HepG2 (cell line): ENCODE data around the gene AMIGO1. TPM values are rescaled to one million over a fixed set of nuclear protein-coding genes. Genes with fewer than 3 reads are reported as not detected.

Experiments used
- DNMT3B ChIP-seq: conservative IDR thresholded peaks from 2 replicates; pipeline ENCODE4 v1.6.1; 2016; ENCODE audit warnings: missing biosample characterization, control low read depth
- ELF1 ChIP-seq: sonication (generic); formaldehyde crosslinking; IDR thresholded peaks from 2 replicates; pipeline ENCODE4 v1.4.0; 2020; ENCODE audit warnings: missing genetic modification reagents
- GPBP1L1 ChIP-seq: sonication (generic); formaldehyde crosslinking; IDR thresholded peaks from 2 replicates; pipeline ENCODE4 v1.5.0; 2020; ENCODE audit warnings: mild to moderate bottlenecking, missing genetic modification reagents
- IKZF1 ChIP-seq: fragments of 450-650 bp; IDR thresholded peaks from 2 replicates; pipeline ENCODE4 v1.7.1; 2016
- IRX3 ChIP-seq: sonication (generic); formaldehyde crosslinking; IDR thresholded peaks from 2 replicates; pipeline ENCODE4 v1.8.1; 2023; ENCODE audit warnings: mild to moderate bottlenecking, low read depth, missing genetic modification reagents, borderline replicate concordance
- KDM2A ChIP-seq: sonication (generic); formaldehyde crosslinking; IDR thresholded peaks from 2 replicates; pipeline ENCODE4 v1.4.0; 2020; ENCODE audit warnings: low read depth, missing genetic modification reagents, borderline replicate concordance
- PREB ChIP-seq: sonication (generic); formaldehyde crosslinking; IDR thresholded peaks from 2 replicates; pipeline ENCODE4 v1.4.0; 2020; ENCODE audit warnings: missing genetic modification reagents
- SMC3 ChIP-seq: IDR thresholded peaks from 2 replicates; pipeline ENCODE4 v1.6.1; 2011; ENCODE audit warnings: low read length, improper control_type of control experiment
- SOX13 ChIP-seq, 3 experiments: fragments of 450-650 bp in 1 of 3; sonication (generic) in 1 of 3; formaldehyde crosslinking in 1 of 3; IDR thresholded peaks in 2 of 3; conservative IDR thresholded peaks in 1 of 3; 2 replicates each; pipeline versions ENCODE4 v1.5.0 to v1.6.1; 2016 to 2020; ENCODE audit warnings: antibody characterized with exemption in 1 of 3, mild to moderate bottlenecking in 1 of 3, missing compliant biosample characterization in 1 of 3, missing genetic modification reagents in 1 of 3, moderate library complexity in 1 of 3
- SP5 ChIP-seq: IDR thresholded peaks from 2 replicates; pipeline ENCODE4 v1.6.1; 2016; ENCODE audit warnings: low read depth, borderline replicate concordance
- ZBTB34 ChIP-seq: sonication (generic); formaldehyde crosslinking; IDR thresholded peaks from 2 replicates; pipeline ENCODE4 v1.8.0; 2022; ENCODE audit warnings: mild to moderate bottlenecking, missing genetic modification reagents
- ZHX2 ChIP-seq, 2 experiments: sonication (generic) in 1 of 2; formaldehyde crosslinking in 1 of 2; IDR thresholded peaks; 2 replicates each; pipeline versions ENCODE4 v1.6.1 to v1.9.0; 2014 to 2022; ENCODE audit warnings: antibody characterized with exemption in 1 of 2, borderline replicate concordance in 1 of 2, inconsistent platforms in 1 of 2, low read depth in 1 of 2, missing genetic modification reagents in 1 of 2
- ZNF136 ChIP-seq: sonication (generic); formaldehyde crosslinking; IDR thresholded peaks from 2 replicates; pipeline ENCODE4 v1.8.1; 2022; ENCODE audit warnings: low read depth, mild to moderate bottlenecking, moderate library complexity, missing genetic modification reagents
- ZNF414 ChIP-seq: sonication (generic); formaldehyde crosslinking; IDR thresholded peaks from 2 replicates; pipeline ENCODE4 v1.5.0; 2020; ENCODE audit warnings: missing genetic modification reagents
- ZNF432 ChIP-seq: sonication (generic); formaldehyde crosslinking; IDR thresholded peaks from 2 replicates; pipeline ENCODE4 v1.5.0; 2020; ENCODE audit warnings: missing genetic modification reagents, mild to moderate bottlenecking, borderline replicate concordance
- ZNF589 ChIP-seq: sonication (generic); formaldehyde crosslinking; conservative IDR thresholded peaks from 2 replicates; pipeline ENCODE4 v1.8.0; 2022; ENCODE audit warnings: mild to moderate bottlenecking, moderate library complexity, missing genetic modification reagents
- ZNF607 ChIP-seq: sonication (generic); formaldehyde crosslinking; IDR thresholded peaks from 2 replicates; pipeline ENCODE4 v1.5.1; 2020; ENCODE audit warnings: missing genetic modification reagents, mild to moderate bottlenecking, borderline replicate concordance
- polyA plus RNA-seq, 8 experiments: library from polyadenylated mRNA; depleted of rRNA in 3 of 8; stranded (reverse) in 7 of 8; unstranded in 1 of 8; fragments of >200 nt; fragmentation: Illumina TruSeq in 4 of 8; extraction: Trizol in 4 of 8; gene quantifications; 2 replicates each; pipeline versions ENCODE4 v1.2.1 to v1.2.3, GENCODE V29; 2011 to 2016; ENCODE audit warnings: low read depth in 4 of 8, missing spikeins in 1 of 8, mixed read lengths in 1 of 8; ENCODE audit not compliant: insufficient read depth in 1 of 8
- total RNA-seq, 5 experiments: library from RNA; depleted of rRNA; stranded (reverse); fragments of >200 nt; fragmentation: Illumina TruSeq; extraction: Trizol; gene quantifications; 2 replicates each; pipeline ENCODE4 v1.2.3, GENCODE V29; 2016; ENCODE audit warnings: low read depth in 1 of 5

Gene AMIGO1
- total and polyA plus RNA-seq, 2 of the 13 experiments (the other 11 are each of a cell fraction or from before 2014, with no cell fraction given): 0.40 to 1.3 TPM

- TF ChIP-seq ZHX2 (IDR thresholded peaks at IDR 0.05; ENCODE audit: low read depth) (0 out of 2 replicates have a peak, but pooled peaks have one; percentile 38), ZHX2 (CRISPR knock-in tag; IDR thresholded peaks at IDR 0.05; ENCODE audit: borderline replicate concordance) (no peak), IKZF1 (no peak), ZNF432 (CRISPR knock-in tag) (no peak), ZNF136 (CRISPR knock-in tag) (no peak), IRX3 (CRISPR knock-in tag) (no peak), SOX13 (IDR thresholded peaks at IDR 0.05) (no peak), SOX13 (CRISPR knock-in tag; conservative IDR thresholded peaks at IDR 0.05 in 1 of 2, IDR thresholded peaks at IDR 0.05 in 1 of 2) (peak in 1 of 2 experiments; percentile 23; a peak in 1 of 4 replicates), SP5 (CRISPR knock-in tag) (peak; percentile 36; the same call in 1 of the 2 replicates), SMC3 (peak; percentile 89), ZBTB34 (no peak), ZNF607 (no peak), ELF1 (CRISPR knock-in tag) (peak; percentile 32; the same call in 1 of the 2 replicates), PREB (CRISPR knock-in tag) (no peak), ZNF414 (CRISPR knock-in tag) (no peak), ZNF589 (CRISPR knock-in tag) (no peak), DNMT3B (no peak), GPBP1L1 (no peak), KDM2A (CRISPR knock-in tag) (peak; percentile 26; the same call in 1 of the 2 replicates)
Observed at GRCh38 chr1:109546311-109547109, 37.0 kb upstream of the AMIGO1 start (continued).
